HFF-Myc (cell line): ENCODE measurements around the gene HK1.

ENCODE experiments used
- DNase-seq: peaks from one replicate; pipeline ENCODE4 v3.0.0-alpha.2; 2011; ENCODE audit warnings: low read depth; ENCODE audit errors: extremely low read depth
- H3K4me3 ChIP-seq: replicated peaks from 2 replicates; pipeline ENCODE4 v1.5.1; 2011; ENCODE audit warnings: low read depth, mild to moderate bottlenecking, control low read depth, low read length
- TF ChIP-seq, protein P1 (sequence below): IDR thresholded peaks from 2 replicates; pipeline ENCODE4 v1.5.1; 2012; ENCODE audit warnings: mild to moderate bottlenecking, low read depth, low read length, control low read depth; ENCODE audit errors: missing control alignments

The HK1 gene

DNA sequence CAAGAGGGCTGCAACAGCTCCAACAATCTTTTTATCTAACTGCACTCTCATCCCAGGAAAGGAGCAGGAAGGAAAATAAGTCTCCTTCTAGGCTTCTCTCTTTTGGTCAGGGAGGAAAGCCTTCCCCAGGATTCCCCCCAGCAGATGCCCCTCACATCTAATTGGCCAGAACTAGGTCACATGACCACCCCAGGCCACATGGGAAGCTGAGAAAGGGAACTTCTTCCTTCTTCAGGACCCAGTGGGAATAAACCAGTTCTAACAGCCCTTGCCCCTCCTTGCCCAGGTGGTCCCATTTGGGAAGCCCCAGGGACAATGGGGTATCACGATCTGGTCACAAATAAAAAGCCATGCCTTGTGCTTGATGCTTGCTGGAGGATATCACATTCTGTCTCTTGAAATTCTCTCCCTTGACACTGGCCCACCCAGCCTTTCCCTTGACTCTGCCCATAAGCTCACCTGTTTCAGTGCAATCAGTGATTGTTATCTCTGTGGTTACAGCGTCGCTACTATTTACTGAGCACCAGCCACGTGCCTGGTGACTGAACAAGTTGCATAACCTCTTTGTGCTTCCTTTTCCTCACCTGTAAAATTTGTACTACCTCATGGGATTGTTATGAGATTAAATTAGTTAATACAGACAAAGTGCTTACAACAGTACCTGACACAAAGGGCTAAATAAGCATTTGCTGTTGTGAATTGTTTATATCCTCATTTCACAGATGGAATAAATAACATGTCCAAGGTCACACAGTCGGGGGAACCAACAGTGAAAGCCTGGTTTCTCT lies 147.4 kb downstream of the HK1 start:
- TF ChIP-seq, protein P1, sequence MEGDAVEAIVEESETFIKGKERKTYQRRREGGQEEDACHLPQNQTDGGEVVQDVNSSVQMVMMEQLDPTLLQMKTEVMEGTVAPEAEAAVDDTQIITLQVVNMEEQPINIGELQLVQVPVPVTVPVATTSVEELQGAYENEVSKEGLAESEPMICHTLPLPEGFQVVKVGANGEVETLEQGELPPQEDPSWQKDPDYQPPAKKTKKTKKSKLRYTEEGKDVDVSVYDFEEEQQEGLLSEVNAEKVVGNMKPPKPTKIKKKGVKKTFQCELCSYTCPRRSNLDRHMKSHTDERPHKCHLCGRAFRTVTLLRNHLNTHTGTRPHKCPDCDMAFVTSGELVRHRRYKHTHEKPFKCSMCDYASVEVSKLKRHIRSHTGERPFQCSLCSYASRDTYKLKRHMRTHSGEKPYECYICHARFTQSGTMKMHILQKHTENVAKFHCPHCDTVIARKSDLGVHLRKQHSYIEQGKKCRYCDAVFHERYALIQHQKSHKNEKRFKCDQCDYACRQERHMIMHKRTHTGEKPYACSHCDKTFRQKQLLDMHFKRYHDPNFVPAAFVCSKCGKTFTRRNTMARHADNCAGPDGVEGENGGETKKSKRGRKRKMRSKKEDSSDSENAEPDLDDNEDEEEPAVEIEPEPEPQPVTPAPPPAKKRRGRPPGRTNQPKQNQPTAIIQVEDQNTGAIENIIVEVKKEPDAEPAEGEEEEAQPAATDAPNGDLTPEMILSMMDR = no peak
- DNase-seq = no peak
- H3K4me3 ChIP-seq = no peak overlapping the region

DNA sequence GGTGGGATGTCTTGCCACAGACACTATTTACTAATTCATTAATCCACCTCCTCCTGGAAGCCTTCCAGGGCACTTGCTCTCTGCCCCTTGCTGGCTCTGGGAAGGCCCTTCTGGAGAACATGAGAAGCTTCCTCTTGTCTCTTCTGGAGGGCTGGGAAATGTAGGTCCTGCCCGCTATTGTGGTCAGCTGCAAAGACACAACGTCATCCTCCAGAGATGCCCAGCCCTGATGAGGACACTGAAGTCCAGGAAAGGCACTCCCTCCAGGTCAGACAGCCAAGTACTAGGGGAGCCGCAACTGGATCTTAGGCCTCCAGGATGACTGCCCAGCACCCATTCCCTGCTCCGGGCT lies 148.1 kb downstream of the HK1 start:
- no peak overlapping the region for H3K4me3 ChIP-seq
- DNase-seq = no peak
- TF ChIP-seq, protein P1 = no peak

DNA sequence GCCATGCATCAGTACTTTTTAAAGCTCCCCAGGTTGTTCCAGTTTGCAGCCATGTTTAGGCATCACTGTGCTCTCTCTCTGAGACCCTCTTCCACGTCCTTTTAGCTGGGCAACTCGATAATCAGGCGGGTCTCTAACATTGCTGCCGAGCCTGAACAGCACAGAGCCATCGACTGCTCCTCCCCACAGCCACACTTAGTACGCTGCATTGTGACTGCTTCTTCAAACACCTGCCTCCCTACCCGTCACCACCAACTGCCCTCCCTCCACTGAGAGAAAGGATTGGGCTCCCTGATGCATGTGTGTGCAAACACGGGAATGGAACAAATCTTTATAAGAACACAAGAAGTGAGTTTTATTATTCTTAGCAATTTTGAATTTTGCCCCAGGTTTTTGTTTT lies 149.9 kb downstream of the HK1 start:
- H3K4me3 ChIP-seq = no peak overlapping the region
- DNase-seq = no peak
- TF ChIP-seq, protein P1 = no peak

DNA sequence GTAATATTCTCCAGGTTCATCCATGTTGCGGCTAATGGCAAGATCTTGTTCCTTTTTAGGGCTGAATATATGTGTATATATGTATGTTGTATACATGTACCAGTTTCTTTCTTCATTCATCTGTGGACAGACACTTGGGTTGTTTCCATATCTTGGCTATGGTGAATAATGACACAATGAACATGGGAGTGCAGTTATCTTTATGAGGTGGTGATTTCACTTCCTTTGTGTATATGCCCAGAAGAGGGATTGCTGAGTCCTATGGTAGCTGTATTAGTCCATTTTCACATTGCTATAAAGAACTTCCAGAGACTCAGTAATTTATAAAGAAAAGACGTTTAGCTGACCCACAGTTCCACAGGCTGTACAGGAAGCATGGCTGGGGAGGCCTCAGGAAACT lies 155.9 kb downstream of the HK1 start:
- no peak for DNase-seq

DNA sequence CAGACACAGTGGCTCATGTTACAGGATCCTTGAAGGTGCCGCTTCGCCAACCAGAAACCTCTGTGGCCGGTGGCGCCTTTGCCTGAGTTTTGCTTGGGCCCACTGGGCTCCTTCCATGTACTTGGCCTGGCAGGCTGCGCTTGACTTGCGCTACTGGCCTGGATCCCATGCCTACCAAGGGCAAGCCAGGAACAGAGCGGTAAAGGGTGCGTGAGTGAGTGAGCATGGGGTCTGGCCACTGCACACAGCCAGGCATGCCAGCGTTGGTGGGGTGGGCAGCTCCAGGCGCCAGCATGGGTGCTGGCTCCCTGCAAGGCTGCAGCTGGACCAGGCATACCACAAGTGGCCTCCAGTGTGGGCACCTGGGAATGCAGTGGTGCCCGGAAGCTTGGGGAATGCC lies 156.6 kb downstream of the HK1 start:
- H3K4me3 ChIP-seq = no peak overlapping the region
- no peak for DNase-seq
- TF ChIP-seq, protein P1 = no peak

More for the DNA sequence above, 155.9 kb downstream of the HK1 start:
- TF ChIP-seq, protein P1 = no peak
- no peak overlapping the region for H3K4me3 ChIP-seq

DNA sequence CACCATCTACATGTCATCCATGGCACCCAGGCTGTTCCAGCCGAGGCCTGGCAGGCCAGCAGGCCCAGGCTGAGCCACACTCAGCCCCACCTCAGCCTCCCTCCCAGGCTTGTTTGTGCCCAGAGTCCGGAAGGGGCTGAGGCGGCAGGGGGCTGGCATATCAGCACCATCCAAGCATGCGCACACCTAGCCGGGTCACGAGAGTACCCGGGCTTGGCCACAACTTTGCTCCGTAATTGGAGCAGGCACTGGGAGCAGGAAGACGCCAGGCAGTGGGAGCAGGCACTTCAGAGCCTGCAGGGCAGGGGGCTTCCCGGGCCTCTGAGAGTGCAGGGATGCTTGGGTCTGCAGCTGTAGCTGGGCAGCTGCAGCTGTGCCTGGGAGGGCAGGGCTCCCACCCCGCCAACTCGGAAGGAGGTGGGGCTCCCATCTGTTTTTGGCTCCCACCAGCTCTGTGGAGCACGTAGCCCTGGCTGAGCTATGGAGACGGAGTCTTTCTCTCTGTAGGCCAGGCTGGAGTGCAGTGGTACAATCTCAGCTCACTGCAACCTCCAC lies 157.7 kb downstream of the HK1 start:
- TF ChIP-seq, protein P1 = no peak
- DNase-seq = no peak
- no peak overlapping the region for H3K4me3 ChIP-seq
